GM19467 (cell line): Measurements from ENCODE around the gene USP24.

Experiments used
- ATAC-seq: cut with Tn5 transposase; IDR thresholded peaks from one replicate; pipeline ENCODE4 v1.9.1; 2021; ENCODE audit warnings: mild to moderate bottlenecking, moderate library complexity; ENCODE audit not compliant: unreplicated experiment

USP24 gene

DNA sequence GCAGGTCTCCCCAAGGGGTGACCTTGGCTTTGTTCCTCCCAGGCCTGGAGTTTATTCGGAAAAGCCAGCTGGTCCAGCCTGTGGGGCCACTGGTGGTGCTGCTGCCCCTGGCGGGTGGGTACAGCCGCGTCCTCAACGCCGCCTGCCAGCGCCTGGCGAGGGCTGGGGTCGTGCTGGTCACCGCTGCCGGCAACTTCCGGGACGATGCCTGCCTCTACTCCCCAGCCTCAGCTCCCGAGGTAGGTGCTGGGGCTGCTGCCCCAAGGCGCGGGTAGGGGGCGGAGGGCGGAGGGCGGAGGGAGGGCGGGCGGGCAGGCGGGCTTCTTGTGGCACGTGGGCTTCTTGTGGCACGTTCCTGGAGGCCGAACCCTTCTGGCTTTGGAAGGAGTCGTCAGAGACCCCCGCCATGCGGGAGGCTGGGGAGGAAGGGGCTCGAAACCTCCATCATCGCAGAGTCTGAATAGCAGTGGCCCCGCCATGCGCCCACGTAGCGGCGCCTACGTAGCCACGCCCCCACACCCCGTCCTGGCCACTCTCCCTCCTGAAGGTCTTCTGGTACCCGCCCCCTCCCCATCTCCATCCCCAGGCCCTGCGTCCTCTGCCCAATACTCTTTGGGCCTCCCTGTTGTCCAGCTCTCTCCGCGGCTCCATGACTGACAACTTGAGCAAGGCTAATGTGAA is 159.1 kb downstream of the USP24 start:
- no peak for ATAC-seq

DNA sequence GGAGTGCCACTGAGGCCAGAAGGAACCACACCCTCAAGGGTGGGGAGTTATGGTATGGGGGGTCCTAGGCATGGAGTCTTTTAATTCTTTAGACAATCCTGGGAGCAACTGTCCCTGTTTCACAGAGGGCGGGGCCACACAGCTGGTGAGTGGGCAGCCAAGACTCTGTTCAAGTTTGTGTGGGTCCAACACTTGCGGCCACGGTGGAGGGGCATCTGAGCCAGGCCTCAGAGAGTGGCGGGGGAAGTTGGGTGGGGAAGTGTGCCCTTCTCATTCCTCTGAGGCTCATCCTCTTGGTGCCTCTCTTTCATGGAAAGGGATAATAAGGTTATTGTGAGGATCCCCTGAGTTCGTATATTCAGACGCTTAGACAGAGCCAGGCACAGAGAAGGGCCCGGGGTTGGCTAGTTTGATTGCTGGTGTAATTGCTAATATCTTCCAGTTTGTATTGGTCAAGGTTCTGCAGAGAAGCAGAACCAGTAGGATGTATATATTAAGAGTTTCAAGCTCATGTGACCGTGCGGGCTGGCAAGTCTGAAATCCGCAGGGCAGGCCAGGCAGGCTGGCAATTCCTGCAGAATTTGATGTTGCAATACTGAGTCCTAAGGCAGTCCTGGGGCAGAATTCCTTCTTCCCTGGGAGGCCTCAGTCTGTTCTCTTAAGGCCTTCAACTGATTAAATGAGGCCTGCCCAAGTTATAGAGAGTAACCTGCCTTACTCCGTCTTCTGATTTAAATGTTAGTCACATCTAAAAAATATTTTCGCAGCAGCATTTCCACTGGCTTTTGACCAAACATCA is 159.9 kb downstream of the USP24 start:
- ATAC-seq = no peak

- no peak for ATAC-seq
Measured at GRCh38 chr1:55054396-55054795, 160.8 kb downstream of the USP24 start.

- ATAC-seq = no peak
Measured at GRCh38 chr1:55053265-55053954, 161.8 kb downstream of the USP24 start.

- no peak for ATAC-seq
Measured at GRCh38 chr1:55052221-55053142, 162.7 kb downstream of the USP24 start.

- ATAC-seq = no peak
Measured at GRCh38 chr1:55051621-55052020, 163.5 kb downstream of the USP24 start.

DNA sequence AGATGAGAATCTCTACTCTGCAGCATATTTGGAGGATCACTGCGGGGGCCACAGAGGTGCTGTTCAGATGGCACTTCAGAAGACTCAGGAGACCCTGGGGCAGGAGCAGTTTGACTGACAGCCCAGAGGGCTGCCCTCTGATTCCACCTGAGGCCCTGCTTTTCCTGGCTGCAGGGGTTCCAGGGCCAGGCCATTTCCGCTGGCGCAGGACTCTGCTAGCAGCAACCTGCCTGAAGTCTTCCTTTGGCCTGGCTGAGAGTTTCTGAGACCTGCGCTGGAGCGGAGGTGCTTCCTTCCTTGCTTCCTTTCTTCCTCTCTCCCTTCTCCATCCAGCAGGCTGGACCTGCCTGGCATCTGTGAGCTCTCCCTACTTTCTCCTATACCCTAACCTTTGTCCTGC is 164.0 kb downstream of the USP24 start:
- ATAC-seq = no peak

DNA sequence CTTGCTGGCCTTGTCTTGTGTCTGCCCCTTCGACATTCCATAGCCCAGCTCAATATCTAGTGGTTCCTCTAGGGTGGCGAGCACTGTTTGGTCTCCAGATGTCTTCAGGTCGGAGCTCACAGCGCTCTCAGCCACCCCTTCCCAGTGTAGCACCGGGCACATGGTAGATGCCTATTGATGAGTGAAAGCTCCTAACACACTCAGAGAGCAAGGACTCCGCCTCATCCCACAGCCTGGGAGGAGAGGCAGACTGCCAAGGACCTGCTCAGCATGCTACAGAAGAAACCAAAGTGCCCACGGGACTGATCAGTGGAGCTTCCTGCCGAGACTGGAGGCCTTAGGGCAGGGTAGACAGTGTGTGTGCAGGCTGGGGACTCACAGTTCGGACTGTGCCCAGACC is 164.9 kb downstream of the USP24 start:
- ATAC-seq = no peak

- ATAC-seq = no peak
Measured at GRCh38 chr1:55049914-55050278, 165.3 kb downstream of the USP24 start.

GRCh38 chr1:55049271-55049913 is 165.8 kb downstream of the USP24 start:
- ATAC-seq = no peak

GRCh38 chr1:55048453-55049270 is 166.5 kb downstream of the USP24 start:
- ATAC-seq = no peak

DNA sequence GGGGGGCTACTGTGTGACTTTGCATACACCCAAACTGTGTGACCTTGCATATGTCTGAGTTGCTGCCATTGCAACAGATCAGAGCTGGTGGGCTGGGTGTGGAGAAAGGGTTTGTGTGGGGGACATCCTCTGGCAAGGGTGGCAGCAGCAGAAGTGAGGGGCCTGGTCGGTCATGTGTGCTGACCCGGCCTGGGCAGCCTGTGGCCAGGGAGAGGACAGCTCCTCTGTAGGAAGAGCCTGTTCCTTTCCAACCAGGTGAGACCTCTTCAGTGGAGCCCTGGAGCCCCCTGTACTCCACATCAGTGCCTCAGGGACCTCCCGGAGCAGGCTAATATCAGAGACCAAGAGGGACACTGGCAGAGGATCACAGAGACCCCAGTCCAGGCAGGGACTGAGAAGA is 167.6 kb downstream of the USP24 start:
- no peak for ATAC-seq

- ATAC-seq = no peak
Measured at GRCh38 chr1:55046871-55047270, 168.3 kb downstream of the USP24 start.

- no peak for ATAC-seq
Measured at GRCh38 chr1:55045430-55045829, 169.7 kb downstream of the USP24 start.

- no peak for ATAC-seq
Measured at GRCh38 chr1:55044617-55045397, 170.4 kb downstream of the USP24 start.

- no peak for ATAC-seq
Measured at GRCh38 chr1:55043726-55044125, 171.4 kb downstream of the USP24 start.

GRCh38 chr1:55043011-55043410 is 172.2 kb downstream of the USP24 start:
- ATAC-seq = no peak

GRCh38 chr1:55041613-55042012 is 173.6 kb downstream of the USP24 start:
- ATAC-seq = no peak
